ENCODE measurements around the gene FBXO36. TPM values are rescaled to one million over a fixed set of nuclear protein-coding genes. Genes with fewer than 3 reads are reported as not detected.

Gene FBXO36
- total RNA-seq, 2 donors from 2014 or later, result 0.52 to 2.0 TPM

DNA sequence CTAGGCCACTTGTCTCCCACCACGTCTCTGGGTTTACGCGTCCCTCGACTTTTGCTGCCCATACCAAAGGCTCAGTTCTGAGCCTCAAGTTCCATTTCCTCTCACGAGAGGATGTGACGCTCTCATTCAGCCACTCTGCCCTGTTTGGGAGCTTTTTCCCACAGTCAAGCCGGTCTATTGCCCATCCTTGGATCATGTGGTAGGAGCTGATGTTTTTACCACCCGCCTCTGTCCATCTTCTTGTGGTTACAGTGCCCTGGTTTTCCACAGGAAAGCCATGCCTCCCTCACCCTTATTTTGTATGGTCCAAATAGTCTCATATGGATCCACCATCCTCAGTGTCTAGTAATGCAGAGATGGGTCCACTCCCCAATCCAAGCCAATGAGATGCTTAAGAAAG, 20.4 kb downstream of the FBXO36 start:
- H3K36me3 ChIP-seq (replicated peaks in 1 of 2; ENCODE audit: insufficient read depth in 1 of 2, low read depth in 2 of 2), result no peaks in the 10 kb centered on the region
- intact Hi-C loops (cut with DNase I), result no loop called here
- no peak overlapping the region for H3K4me3 ChIP-seq
- no peak overlapping the region for H3K27ac ChIP-seq
- no peaks in the 10 kb centered on the region for H3K9me3 ChIP-seq
- WGBS, 2 donors, result 96% methylated on average over 8 of the region's 8 CpGs
- no peak for DNase-seq
- no peaks in the 10 kb centered on the region for H3K27me3 ChIP-seq
- no peaks in the 10 kb centered on the region for H3K4me1 ChIP-seq
- no peak for ATAC-seq
- TF ChIP-seq, protein P1, sequence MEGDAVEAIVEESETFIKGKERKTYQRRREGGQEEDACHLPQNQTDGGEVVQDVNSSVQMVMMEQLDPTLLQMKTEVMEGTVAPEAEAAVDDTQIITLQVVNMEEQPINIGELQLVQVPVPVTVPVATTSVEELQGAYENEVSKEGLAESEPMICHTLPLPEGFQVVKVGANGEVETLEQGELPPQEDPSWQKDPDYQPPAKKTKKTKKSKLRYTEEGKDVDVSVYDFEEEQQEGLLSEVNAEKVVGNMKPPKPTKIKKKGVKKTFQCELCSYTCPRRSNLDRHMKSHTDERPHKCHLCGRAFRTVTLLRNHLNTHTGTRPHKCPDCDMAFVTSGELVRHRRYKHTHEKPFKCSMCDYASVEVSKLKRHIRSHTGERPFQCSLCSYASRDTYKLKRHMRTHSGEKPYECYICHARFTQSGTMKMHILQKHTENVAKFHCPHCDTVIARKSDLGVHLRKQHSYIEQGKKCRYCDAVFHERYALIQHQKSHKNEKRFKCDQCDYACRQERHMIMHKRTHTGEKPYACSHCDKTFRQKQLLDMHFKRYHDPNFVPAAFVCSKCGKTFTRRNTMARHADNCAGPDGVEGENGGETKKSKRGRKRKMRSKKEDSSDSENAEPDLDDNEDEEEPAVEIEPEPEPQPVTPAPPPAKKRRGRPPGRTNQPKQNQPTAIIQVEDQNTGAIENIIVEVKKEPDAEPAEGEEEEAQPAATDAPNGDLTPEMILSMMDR (IDR thresholded peaks at IDR 0.05), result no peak
- TF ChIP-seq POLR2A (IDR thresholded peaks at IDR 0.05), result no peak

DNA sequence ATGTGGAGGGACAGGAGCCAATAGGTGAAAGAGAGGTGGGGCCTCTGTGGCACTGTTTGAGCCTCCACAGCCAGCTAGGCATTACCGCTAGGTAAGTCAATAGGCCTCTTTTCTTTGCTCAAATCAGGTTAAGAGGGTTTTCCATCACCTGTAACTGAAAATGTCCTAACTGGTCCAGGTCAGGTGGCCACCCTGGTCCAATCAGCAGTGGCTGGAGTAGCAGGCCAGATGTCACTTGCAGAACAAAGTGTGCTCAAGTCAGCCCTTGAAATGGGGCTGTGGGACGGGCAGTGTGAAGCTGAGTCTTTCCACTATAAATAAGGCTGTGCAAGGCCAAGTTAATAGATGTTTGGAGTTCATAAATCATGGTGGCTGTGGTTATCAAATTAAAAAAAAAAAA, 20.9 kb downstream of the FBXO36 start:
- 96 to 98% methylated on average over 2 of the region's 2 CpGs for WGBS, 2 donors
- no peaks in the 10 kb centered on the region for H3K27me3 ChIP-seq
- TF ChIP-seq, protein P1 (IDR thresholded peaks at IDR 0.05), result no peak
- no peak for TF ChIP-seq POLR2A (IDR thresholded peaks at IDR 0.05)

DNA sequence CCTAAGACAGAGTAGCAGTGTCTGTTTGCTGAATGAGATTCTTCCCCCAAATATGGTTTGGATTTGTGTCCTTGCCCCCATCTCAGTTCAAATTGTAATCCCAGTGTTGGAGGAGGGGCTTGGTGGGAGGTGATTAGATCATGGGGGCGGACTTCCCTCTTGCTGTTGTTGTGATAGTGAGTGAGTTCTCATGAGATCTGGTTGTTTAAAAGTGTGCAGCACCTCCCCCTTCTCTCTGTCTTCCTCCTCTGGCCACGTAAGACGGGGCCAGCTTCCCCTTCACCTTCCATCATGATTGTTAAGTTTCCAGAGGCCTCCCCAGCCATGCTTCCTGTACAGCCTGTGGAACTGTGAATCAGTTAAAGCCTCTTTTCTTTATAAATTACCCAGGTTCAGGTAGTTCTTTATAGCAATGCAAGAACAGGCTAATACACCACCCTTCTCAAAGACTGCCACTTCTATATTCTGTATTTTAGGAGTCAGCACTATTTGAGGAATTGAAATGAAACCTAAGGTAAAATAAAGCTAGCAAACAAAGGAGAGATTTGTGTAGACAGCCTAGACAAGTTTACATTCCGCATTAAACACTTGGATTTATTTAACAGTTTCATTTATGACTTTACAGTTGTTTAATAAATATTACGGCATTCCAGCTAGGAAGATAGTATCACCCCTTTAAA, 21.6 kb downstream of the FBXO36 start:
- 85 to 87% methylated on average over 5 of the region's 5 CpGs for WGBS, 2 donors
- Histone ChIP-seq H3K36me3 (replicated peaks in 1 of 2; ENCODE audit: insufficient read depth in 1 of 2, low read depth in 2 of 2) (no peaks in the 10 kb centered on the region), H3K9me3 (no peaks in the 10 kb centered on the region), H3K27ac (no peak overlapping the region), H3K4me1 (no peaks in the 10 kb centered on the region), H3K4me3 (no peak overlapping the region), H3K27me3 (no peaks in the 10 kb centered on the region)
- intact Hi-C loops (cut with DNase I), result no loop called here
- TF ChIP-seq POLR2A (IDR thresholded peaks at IDR 0.05), result no peak
- TF ChIP-seq, protein P1 (IDR thresholded peaks at IDR 0.05), result no peak
- no peak for DNase-seq
- ATAC-seq, result no peak

More for the DNA sequence above, 20.9 kb downstream of the FBXO36 start:
- ATAC-seq (no peak), DNase-seq (no peak)
- no peak overlapping the region for H3K4me3 ChIP-seq
- intact Hi-C loops (cut with DNase I), result no loop called here
- no peaks in the 10 kb centered on the region for H3K36me3 ChIP-seq (replicated peaks in 1 of 2; ENCODE audit: insufficient read depth in 1 of 2, low read depth in 2 of 2)
- no peaks in the 10 kb centered on the region for H3K9me3 ChIP-seq
- no peak overlapping the region for H3K27ac ChIP-seq
- no peaks in the 10 kb centered on the region for H3K4me1 ChIP-seq

DNA sequence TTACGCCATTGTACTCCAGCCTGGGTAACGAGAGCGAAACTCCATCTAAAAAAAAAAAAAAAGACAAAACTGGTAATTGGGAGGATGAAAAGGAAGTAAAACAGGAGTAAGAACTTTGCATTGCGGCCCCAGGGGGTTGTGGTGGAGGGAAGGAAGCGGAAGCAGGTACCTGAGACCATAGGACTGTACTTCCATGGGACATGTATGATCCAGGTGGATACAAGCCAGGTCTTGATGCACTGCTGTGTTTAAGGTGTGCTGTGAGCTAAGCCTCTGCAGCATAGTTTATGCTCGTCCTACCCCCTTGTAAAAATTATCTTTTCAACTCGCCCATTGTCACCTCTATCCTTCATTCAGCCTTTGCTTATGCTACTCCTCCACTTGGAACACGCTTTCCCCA, 23.7 kb downstream of the FBXO36 start:
- Histone ChIP-seq H3K27me3 (no peaks in the 10 kb centered on the region), H3K4me3 (no peak overlapping the region), H3K36me3 (replicated peaks in 1 of 2; ENCODE audit: insufficient read depth in 1 of 2, low read depth in 2 of 2) (no peaks in the 10 kb centered on the region), H3K4me1 (no peaks in the 10 kb centered on the region), H3K27ac (no peak overlapping the region), H3K9me3 (no peaks in the 10 kb centered on the region)
- WGBS, 2 donors, result 94 to 96% methylated on average over 8 of the region's 8 CpGs
- TF ChIP-seq, protein P1 (IDR thresholded peaks at IDR 0.05), result no peak
- TF ChIP-seq POLR2A (IDR thresholded peaks at IDR 0.05), result no peak
- DNase-seq (no peak), ATAC-seq (no peak)
- intact Hi-C loops (cut with DNase I), result no loop called here

DNA sequence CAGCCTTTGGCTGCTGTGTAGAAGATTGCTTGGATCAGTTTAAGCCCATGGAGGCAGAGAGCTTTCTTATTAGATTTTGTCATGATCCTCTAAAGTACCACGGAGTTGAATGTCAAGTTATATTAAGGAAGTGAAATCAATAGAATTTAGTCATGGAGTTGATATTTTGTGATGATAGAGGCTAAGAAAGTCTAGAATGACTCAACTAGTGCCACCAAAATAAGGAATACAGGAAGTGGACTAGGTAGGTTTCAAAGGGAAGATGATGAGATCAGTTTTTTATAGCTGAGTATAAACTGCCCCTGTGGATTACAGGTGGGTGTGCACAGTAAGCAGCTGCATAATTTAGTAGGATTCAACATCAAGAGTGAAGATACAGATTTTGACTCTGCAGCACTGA, 25.2 kb downstream of the FBXO36 start:
- Histone ChIP-seq H3K4me3 (no peak overlapping the region), H3K9me3 (no peaks in the 10 kb centered on the region), H3K4me1 (no peaks in the 10 kb centered on the region), H3K27ac (no peak overlapping the region), H3K27me3 (no peaks in the 10 kb centered on the region), H3K36me3 (replicated peaks in 1 of 2; ENCODE audit: insufficient read depth in 1 of 2, low read depth in 2 of 2) (no peaks in the 10 kb centered on the region)
- no peak for TF ChIP-seq POLR2A (IDR thresholded peaks at IDR 0.05)
- TF ChIP-seq, protein P1 (IDR thresholded peaks at IDR 0.05), result no peak
- WGBS, 2 donors, result 77 to 88% methylated on average over 1 of the region's 1 CpG
- intact Hi-C loops (cut with DNase I), result no loop called here
- DNase-seq (no peak), ATAC-seq (no peak)

Data from body of pancreas (tissue), 4 donors.